Lower lobe of right lung (tissue), 2 donors: ENCODE data around the gene ALKBH1. TPM values are rescaled to one million over a fixed set of nuclear protein-coding genes. Genes with fewer than 3 reads are reported as not detected.

Experiments used
- ATAC-seq, 2 donors: fragments of 200-7000 bp; cut with Tn5 transposase; one replicate each; pipeline ENCODE4 v1.9.1; 2020 to 2022; ENCODE audit warnings: mild to moderate bottlenecking in 2 of 2, moderate library complexity in 2 of 2
- DNase-seq: peaks from one replicate; pipeline ENCODE4 v3.0.0-alpha.2; 2020
- H3K27ac ChIP-seq: fragments of 200-600 bp; one replicate; pipeline ENCODE4 v1.8.0; 2022
- H3K27me3 ChIP-seq: fragments of 200-600 bp; one replicate; pipeline ENCODE4 v1.8.0; 2022; ENCODE audit warnings: low read depth
- H3K36me3 ChIP-seq: fragments of 200-600 bp; one replicate; pipeline ENCODE4 v1.8.0; 2022; ENCODE audit warnings: mild to moderate bottlenecking
- H3K4me1 ChIP-seq: fragments of 200-600 bp; one replicate; pipeline ENCODE4 v1.8.0; 2022
- H3K4me3 ChIP-seq: fragments of 200-600 bp; one replicate; pipeline ENCODE4 v1.8.0; 2022; ENCODE audit warnings: mild to moderate bottlenecking
- H3K9me3 ChIP-seq: fragments of 200-600 bp; one replicate; pipeline ENCODE4 v1.8.0; 2022
- intact Hi-C: fragments of 100-400 bp; cut with DNase I; formaldehyde crosslinking; loops from one replicate; pipeline ENCODE4 v1.11.0; 2022
- total RNA-seq: library from RNA; stranded (reverse); fragmentation: NEBNext Ultra II Directional; extraction: Animal tissue kit (Norgen Biotek cat#: 25700); gene quantifications from one replicate; pipeline ENCODE4 v1.2.1, GENCODE V29; 2021
- TF ChIP-seq, protein P1 (sequence below): fragments of 200-600 bp; IDR thresholded peaks from one replicate; pipeline ENCODE4 v1.8.0; 2022; ENCODE audit warnings: antibody characterized with exemption, mild to moderate bottlenecking
- donor health status: DM: no; HTN: yes; CAD: no; lungs with severe emphysema.

Gene ALKBH1
- total RNA-seq, 1 donor from 2014 or later: 12.5 TPM

DNA sequence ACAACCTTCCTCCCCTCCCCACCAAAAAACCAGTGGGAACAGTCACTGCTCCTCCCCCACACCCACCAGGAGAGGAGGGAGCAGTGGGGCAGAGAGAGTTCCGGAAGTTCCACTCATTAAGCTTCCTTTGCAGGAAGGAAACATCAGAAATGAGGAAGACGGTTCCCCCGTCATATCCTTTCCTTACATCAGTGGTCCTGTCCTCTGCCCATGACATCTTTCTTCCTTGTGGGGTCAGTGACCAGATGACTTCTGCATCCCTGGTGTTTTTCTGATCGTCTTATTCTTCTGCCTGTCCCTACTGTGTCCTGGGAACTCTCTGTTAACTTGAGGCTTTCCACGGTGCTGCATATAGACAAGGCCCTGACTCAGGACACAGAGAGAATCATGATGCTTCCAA is 50.5 kb downstream of the ALKBH1 start:
- H3K4me3 ChIP-seq: no peak overlapping the region
- no peaks in the 10 kb centered on the region for H3K27me3 ChIP-seq
- H3K36me3 ChIP-seq: no peaks in the 10 kb centered on the region
- intact Hi-C loops: no loop called here
- TF ChIP-seq, protein P1, sequence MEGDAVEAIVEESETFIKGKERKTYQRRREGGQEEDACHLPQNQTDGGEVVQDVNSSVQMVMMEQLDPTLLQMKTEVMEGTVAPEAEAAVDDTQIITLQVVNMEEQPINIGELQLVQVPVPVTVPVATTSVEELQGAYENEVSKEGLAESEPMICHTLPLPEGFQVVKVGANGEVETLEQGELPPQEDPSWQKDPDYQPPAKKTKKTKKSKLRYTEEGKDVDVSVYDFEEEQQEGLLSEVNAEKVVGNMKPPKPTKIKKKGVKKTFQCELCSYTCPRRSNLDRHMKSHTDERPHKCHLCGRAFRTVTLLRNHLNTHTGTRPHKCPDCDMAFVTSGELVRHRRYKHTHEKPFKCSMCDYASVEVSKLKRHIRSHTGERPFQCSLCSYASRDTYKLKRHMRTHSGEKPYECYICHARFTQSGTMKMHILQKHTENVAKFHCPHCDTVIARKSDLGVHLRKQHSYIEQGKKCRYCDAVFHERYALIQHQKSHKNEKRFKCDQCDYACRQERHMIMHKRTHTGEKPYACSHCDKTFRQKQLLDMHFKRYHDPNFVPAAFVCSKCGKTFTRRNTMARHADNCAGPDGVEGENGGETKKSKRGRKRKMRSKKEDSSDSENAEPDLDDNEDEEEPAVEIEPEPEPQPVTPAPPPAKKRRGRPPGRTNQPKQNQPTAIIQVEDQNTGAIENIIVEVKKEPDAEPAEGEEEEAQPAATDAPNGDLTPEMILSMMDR: no peak
- ATAC-seq (peak; percentile 24 to 47), DNase-seq (no peak)
- H3K27ac ChIP-seq: no peak overlapping the region
- no peaks in the 10 kb centered on the region for H3K9me3 ChIP-seq
- no peaks in the 10 kb centered on the region for H3K4me1 ChIP-seq

DNA sequence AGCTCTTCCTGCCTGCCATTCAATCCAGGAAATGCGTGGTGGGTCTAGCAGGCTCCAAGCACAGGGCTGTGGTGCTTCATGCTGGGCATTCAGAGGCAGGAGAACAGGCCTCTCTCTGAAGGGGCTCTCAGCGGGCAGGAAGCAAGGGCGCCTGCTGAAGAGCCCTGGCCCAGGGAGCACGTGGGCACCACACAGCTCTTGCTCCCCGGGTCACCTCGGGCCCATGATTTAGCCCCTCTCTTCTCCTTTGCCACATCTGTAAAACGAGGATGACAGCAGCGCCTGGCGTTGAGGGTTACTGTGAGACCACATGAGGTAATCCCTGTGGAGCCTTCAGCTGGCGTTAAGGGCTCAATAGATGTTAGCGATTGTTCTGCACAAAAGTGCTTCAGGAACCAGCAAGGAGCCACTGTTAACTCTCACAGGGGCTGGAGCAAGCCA is 53.8 kb downstream of the ALKBH1 start:
- intact Hi-C loops: no loop called here
- DNase-seq: no peak

DNA sequence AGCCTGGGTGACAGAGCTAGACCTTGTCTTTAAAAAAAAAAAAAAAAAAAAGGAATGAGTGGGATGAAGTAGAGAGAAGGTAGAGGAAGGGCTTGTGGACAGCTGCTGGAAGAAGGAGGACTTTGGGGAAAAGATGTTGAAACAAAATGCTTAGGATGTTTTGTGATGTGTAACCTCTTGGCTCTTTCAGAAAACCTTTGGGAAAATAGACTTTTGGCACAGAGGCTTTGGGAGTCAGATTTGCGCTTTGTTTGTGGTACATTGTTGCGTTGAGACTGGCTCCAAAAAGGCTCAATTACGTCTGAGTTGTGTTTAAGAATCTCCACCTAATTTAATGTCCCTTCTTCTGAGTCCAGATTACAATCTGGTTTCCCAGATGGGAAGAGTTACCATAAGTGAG is 58.5 kb downstream of the ALKBH1 start:
- Histone ChIP-seq H3K9me3 (no peaks in the 10 kb centered on the region), H3K27ac (no peak overlapping the region), H3K36me3 (no peaks in the 10 kb centered on the region), H3K4me1 (no peaks in the 10 kb centered on the region), H3K4me3 (no peak overlapping the region), H3K27me3 (no peaks in the 10 kb centered on the region)
- no peak for ATAC-seq
- DNase-seq: no peak
- TF ChIP-seq, protein P1: no peak
- intact Hi-C loops: no loop called here

More for the DNA sequence above, 53.8 kb downstream of the ALKBH1 start:
- ATAC-seq: peak in 1 of 2 donors; percentile 36
- no peaks in the 10 kb centered on the region for H3K36me3 ChIP-seq
- TF ChIP-seq, protein P1: no peak
- no peaks in the 10 kb centered on the region for H3K4me1 ChIP-seq
- no peak overlapping the region for H3K4me3 ChIP-seq
- H3K9me3 ChIP-seq: no peaks in the 10 kb centered on the region
- H3K27ac ChIP-seq: no peak overlapping the region
- no peaks in the 10 kb centered on the region for H3K27me3 ChIP-seq

DNA sequence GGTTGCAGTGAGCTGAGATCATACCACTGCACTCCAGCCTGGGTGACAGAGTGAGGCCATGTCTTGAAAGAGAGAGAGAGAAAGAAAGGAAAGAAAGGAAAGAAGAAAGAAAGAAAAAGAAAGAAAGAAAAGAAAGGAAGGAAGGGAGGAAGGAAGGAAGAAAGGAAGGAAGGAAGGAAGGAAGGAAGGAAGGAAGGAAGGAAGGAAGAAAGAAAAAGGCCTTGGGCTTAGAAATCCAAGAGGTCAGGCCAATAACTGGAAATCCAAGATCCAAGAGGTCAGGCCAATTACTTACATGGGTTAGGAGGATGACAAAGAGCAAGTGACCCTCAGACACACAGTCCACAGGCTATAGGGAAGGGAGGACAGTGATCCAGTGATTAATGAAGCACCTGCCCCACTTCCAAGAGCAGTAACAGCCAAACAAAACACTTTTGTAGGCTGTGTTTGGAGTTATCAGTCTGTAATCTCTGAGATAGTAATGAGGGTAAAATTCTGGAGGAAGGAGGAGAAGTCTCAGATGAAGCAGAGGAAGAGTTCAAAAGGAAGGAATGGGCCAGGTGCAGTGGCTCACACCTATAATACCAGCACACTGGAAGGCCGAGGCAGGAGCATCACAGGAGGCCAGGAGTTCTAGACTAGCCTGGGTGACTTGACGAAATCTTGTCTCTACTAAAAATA is 59.2 kb downstream of the ALKBH1 start:
- no peak for DNase-seq
- TF ChIP-seq, protein P1: no peak
- no peaks in the 10 kb centered on the region for H3K9me3 ChIP-seq

DNA sequence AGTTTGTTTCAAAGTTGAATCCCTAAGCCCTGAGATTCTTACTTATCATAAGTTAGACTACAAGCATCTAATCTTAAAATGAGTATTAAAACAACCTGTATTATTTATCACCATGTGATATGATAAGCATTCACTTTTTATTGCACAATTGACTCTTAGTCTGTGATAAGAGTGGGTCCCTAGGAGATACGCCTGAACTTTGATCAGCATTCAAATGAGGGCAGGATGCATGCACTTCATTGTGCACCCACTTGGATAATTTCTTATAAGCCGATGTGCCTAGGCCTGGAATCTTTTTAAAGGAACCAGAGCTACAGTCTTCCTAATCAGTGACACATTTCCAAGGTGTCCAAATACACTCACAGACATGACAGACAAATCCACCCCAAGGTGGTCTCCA is 60.0 kb downstream of the ALKBH1 start:
- intact Hi-C loops: no loop called here
- TF ChIP-seq, protein P1: no peak
- no peak overlapping the region for H3K27ac ChIP-seq
- no peaks in the 10 kb centered on the region for H3K27me3 ChIP-seq
- DNase-seq (no peak), ATAC-seq (no peak)
- H3K4me1 ChIP-seq: no peaks in the 10 kb centered on the region
- H3K9me3 ChIP-seq: no peaks in the 10 kb centered on the region
- H3K4me3 ChIP-seq: no peak overlapping the region
- no peaks in the 10 kb centered on the region for H3K36me3 ChIP-seq

More for the DNA sequence above, 59.2 kb downstream of the ALKBH1 start:
- no peaks in the 10 kb centered on the region for H3K27me3 ChIP-seq
- no peak overlapping the region for H3K27ac ChIP-seq
- intact Hi-C loops: no loop called here
- ATAC-seq: no peak
- H3K4me1 ChIP-seq: no peaks in the 10 kb centered on the region
- H3K4me3 ChIP-seq: no peak overlapping the region
- H3K36me3 ChIP-seq: no peaks in the 10 kb centered on the region
